HG03442 (cell line): Measurements from ENCODE around the gene EIF4H.
"Not testable (repeated sequence)": the region's sequence is repeated elsewhere in the genome, so short reads cannot be mapped to it uniquely, and the experiment has no call there.

ENCODE experiments used
- ATAC-seq: cut with Tn5 transposase; IDR thresholded peaks from one replicate; pipeline ENCODE4 v1.9.1; 2021; ENCODE audit warnings: mild to moderate bottlenecking, moderate library complexity; ENCODE audit not compliant: unreplicated experiment

The EIF4H gene

GRCh38 chr7:74173866-74174605 lies at the start of gene EIF4H:
EIF4H (plus strand) TSS chr7:74174356; CDS start chr7:74174384, 28 bp downstream.
- peak; percentile 78 for ATAC-seq

GRCh38 chr7:74126220-74126880 lies 47.8 kb upstream of the EIF4H start:
- no peak for ATAC-seq

DNA sequence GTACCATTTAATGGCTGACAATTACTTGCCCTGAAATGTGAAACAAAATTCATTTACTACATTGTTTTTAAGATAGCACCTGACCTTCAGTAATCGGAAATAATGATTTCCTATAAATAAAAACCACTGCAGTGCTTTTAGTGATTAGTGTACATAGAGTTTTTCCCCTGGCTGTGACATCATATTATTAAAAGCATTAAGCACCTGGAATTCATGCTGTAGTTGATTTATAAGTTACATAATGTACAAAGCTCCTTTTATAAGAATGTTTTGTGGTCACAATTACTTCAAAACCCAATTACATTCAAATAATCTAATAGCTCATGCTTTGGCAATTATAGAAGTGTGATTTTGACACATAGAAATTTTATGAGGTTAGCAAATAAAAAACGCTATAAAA lies 44.3 kb upstream of the EIF4H start:
- ATAC-seq: no peak

DNA sequence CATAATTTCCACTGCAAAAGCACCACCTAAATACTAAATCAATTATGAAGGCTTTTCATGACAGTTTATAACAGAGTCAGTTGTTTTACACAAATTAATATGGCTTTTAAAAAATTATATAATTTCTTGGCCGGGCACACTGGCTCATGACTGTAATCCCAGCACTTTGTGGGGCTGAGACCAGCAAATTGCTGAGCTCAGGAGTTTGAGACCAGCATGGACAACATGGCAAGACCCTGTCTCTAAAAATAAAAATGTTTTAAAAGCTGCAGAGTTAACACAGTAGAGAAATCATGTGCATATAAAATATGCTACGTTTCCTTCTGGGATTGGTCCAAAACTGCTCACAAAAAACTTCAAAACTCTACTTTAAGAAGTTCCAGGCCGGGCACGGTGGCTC lies 43.6 kb upstream of the EIF4H start:
- no peak for ATAC-seq

DNA sequence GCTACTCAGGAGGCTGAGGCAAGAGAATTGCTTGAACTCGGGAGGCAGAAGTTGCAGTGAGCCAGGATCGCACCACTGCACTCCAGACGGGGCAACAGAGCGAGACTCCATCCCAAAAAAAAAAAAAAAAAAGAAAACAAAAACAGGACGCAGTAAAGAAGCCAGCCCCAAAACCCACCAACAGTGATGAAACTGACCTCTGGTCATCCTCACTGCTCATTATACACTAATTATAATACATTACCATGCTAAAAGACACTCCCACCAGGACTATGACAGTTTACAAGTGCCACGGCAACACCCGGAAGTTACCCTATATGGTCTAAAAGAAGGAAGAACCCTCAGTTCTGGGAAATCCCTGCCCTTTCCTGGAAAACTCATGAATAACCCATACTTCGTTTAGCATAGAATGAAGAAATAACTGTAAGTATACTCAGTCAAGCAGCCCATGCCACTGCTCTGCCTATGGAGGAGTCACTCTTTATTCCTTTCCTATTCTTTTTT lies 40.0 kb upstream of the EIF4H start:
- ATAC-seq: no peak

DNA sequence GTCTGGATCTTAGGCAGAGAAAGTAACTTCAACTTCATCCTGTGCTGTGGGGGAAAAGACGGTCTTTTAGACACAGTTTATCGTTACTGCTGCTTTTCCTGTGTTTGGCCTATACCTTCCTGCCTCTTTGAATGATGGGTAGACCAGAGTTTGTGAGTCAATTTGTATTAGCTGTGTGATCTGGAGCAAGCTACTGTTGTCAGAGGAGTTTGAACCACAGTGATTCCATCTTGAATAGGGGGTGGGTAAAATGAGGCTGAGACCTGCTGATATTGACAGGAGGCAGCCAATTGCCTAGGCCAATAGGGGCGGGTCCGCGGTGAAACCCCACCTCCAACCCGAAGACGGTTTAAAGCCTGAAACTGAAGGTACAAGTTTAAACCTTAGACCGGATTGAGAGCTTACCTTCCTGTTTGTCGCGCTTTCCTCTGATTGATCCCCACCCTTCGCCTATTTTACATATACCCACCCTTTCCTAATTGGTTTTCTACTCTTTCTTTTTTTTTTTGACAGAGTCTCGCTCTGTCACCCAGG lies 35.8 kb upstream of the EIF4H start:
- ATAC-seq: no peak

- ATAC-seq: no peak
Measured at GRCh38 chr7:74138945-74139843, 35.0 kb upstream of the EIF4H start.

DNA sequence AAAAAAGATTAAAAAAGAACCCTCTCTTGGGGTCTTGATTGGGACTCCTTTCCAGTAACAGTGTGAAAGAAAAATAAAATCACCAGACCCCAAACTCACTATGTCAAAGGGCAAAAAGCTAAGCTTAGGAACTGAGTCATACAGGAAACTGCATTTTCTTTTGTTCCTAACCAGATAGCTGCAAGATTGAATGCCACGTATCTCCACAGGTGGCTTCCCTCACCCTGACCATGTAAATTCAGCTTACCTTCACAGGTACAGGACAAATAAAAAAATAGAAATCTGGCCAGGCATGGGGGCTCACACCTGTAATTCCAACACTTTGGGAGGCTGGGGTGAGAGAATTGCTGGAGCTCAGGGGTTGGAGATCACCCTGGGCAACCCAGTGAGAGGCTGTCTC lies 32.5 kb upstream of the EIF4H start:
- no peak for ATAC-seq

DNA sequence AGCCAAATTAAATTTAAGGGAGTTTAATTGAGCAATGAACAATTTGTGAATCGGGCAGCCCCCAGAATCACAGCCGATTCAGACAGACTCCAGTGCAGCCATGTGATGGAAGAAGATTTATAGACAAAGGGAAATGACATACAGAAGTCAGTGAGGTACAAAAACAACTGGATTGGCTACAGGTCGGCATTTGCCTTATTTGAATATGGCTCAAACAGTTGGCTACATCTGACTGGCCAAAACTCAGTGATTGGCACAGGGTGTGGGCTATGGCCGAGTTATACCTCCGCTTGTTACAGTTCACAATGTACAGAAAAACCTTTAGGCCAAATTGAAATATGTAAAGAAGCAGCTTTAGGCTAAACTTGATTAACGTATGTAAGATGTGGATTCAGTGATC lies 30.8 kb upstream of the EIF4H start:
- ATAC-seq: no peak

DNA sequence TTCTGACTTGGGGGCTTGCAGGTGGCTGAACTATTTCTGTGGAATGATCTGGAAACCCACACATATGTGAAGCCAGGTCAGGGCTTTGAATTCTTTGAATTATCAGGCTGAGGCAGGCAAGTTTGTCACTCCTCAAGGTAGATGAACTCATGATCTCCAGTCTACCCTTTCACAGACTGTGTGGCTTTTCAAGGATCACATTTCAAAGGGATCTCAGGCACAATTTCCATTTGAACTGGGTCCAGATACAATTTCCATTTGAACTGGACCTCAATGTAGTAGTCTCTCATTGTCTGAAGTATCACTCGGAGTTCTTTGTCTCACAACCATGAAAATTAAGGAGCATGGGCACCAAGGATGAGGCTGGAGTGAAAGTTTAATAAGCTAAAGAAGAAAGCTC lies 25.7 kb upstream of the EIF4H start:
- no peak for ATAC-seq

DNA sequence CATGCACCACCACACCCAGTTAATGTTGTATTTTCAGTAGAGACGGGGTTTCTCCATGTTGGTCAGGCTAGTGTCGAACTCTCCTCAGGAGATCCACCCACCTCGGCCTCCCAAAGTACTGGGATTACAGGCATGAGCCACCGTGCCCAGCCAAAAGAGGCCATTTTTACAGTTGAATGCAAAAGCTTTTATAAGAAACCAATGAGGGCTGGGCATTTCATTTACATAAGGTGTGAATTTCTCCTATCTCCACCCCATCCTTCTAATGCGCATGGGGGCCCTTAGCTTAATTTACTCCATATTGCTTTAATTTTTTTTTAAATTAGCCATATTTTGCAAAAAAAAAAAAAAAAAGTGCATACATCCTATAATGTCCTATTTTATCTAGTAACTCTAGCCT lies 25.1 kb upstream of the EIF4H start:
- ATAC-seq: no peak

- ATAC-seq: no peak
Measured at GRCh38 chr7:74149603-74150002, 24.6 kb upstream of the EIF4H start.

DNA sequence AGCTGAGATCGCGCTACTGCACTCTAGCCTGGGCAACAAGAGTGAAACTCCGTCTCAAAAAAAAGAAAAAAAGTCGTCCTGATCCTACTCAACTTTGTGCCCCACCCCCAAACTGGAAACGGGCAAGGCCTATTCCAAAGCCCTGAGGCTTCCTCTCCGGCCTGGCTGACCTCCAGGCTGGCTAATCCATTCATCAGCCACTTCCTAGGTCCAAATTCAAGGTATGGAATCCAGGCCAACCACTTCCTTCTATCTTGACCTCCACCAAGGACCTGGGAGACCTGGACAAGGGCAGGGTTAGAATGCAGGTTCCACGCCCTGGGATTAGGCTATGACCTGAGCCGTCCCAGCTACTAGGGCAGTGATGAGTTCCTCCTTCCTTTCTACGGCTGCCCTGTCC lies 20.4 kb upstream of the EIF4H start:
- ATAC-seq: no peak

DNA sequence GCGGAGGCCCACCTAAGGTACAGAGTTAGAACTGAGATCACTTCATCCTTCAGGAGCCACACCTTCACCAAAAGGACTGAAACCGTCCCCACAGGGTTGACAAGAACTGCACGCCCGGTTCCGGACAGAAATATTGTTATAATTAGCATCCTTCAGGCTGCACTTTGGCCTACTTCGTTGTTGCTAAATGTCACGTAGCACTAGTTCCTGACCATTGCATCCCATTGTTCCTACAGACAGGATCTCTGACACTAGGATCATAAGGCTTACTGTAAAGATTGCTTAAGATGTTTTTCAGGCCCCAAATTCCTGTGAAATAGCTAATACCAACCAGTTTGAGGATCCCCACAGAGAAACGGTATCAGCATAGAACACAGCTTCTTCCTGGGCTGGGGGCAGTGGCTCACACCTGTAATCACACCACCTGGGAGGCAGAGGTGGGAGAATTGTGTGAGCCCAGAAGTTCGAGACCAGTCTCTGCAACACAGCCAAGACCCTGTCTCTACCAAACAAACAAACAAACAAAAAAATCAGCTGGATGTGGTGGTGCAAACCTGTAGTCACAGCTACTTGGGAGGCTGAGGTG lies 18.3 kb upstream of the EIF4H start:
- ATAC-seq: no peak

DNA sequence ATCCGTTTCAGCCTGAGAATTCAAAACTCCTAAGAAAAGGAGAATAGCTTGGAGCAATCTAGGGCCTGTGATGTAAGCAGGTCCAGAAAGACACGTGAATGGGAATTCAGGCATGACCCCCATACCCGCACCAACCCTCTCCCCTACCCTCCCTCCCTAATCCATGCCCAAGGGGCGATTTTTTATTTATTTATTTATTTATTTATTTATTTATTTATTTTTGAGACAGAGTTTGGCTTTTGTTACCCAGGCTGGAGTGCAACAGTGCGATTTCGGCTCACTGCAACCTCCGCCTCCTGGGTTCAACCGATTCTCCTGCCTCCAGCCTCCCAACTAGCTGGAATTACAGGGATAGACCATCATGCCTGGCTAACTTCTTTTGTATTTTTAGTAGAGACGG lies 16.6 kb upstream of the EIF4H start:
- ATAC-seq: no peak

DNA sequence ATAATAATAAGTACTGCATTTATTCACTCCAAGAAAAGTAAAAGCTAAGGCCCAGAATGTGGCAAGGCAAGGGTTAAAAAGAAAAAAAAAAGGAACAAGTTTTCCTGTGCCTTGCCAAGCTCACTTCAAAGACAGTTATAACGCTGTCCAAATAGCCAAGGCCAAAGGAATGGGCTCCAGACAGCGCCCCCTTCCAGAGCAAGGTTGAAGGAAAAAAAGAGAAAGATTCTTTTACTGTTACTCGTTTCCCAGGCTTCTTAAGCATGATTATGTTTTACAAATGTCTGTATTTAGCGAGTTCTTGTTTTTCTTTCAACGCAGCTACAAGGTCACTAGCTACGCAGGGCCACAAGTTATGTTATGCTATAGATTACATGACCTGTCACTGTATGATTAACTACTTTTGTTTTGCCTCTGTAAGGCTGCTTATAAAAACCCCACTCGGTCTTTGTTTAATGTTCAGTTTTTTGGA lies 9.1 kb upstream of the EIF4H start:
- no peak for ATAC-seq

DNA sequence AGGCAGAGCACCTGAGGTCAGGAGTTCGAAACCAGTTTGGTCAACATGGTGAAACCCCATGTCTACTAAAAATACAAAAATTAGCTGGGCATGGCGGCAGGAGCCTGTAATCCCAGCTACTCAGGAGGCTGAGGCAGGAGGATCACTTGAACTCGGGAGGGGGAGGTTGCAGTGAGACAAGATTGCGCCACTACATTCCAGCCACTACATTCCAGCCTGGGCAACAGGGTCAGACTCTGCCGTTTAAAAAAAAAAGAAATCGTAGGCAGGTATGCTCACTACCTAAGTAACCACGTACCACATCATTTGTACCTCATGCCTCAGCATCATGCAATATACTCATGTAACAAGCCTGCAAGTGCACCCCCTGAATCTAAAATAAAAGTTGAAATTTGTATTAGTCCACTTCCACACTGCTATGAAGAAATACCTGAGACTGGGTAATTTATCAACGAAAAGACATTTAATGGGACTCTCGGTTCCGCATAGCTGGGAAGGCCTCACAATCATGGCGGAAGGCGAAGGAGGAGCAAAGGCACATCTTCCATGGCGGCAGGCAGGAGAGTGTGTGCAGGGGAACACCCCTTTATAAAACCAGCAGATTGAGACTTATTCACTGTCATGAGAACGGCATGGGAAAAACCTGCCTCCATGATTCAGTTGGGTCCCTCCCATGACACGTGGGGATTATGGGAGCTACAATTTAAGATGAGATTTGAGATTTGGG lies 8.1 kb upstream of the EIF4H start:
- no peak for ATAC-seq

GRCh38 chr7:74167324-74167723 lies 6.8 kb upstream of the EIF4H start:
- ATAC-seq: not testable (repeated sequence)

GRCh38 chr7:74173074-74173473 lies 1.1 kb upstream of the EIF4H start:
- no peak for ATAC-seq

DNA sequence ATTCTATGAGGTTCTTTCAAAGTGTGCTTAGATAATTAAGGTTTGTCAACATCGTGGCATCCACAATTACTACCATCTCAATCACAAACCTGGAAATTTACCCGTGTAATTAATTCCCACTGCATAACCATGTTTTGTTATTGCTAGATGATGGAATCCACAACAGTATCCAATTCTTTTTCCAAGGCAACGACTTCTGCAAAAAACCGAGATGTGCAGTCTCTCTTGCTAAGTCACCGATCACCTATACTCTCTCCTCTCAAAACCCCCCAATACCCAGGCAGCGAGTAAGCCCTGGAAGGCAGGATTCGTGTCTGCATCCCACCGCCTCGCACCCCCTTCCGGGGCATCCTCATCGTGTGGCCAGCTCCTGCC lies 678 bp upstream of the EIF4H start:
- ATAC-seq: no peak
